Measurements from ENCODE around the gene KCNJ6.
"Not testable (repeated sequence)": the region's sequence is repeated elsewhere in the genome, so short reads cannot be mapped to it uniquely, and the experiment has no call there.

KCNJ6 gene

DNA sequence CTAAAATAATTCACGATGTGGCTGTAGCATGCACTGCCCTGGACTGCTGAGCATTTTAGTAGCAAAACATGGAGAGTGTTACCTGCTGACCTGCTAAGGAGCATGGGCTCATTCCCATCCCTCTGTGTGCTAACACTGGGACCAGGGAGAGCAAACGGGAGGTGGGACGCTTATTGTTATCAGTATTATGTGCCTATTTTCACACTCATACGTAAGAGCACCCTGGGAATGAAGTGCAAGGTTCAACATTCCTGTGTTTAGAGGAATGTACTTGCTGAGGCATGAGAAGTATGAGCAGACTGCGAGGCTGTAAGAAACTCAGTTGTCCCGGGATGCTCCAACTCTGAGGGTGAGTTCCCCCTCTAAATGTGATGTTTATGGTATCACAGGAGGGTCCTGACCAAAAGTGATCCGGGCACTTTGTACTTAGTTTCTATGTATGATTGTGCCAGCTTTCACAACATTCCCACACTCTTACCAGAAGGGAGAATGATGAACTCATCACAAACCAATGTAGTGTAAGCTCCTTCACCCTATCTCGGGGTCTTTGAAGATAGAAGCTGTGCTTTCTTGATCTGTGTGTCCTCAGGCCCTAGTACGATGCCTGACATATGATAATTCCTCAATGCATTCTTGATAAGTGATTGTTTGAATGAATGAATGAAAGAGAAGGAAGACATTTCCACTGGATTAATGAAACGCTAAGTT lies 164.8 kb downstream of the KCNJ6 start:
- FAIRE-seq: no peak
- DNase-seq (ENCODE audit: extremely low spot score, insufficient read length, low read depth): no peak

DNA sequence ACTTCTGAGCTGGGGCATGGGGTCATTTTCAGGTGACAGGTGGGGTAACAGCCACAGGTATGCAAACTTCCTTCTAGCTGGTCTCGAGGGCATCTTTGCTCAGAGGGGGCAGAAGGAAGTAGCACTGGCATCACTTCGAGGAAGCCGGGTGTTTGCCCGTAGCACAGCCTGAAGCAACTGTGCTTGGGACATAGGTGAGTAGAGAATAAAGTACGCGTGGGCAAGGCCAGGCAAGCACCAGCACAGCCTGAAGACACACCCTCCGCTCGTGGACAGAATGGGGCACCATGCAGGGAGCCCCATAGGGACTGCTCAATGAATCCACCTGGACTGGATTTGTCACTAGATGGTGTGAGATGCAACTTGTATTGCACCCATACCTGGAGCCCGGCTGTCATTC lies 167.1 kb downstream of the KCNJ6 start:
- FAIRE-seq: no peak
- DNase-seq (ENCODE audit: extremely low spot score, insufficient read length, low read depth): no peak

DNA sequence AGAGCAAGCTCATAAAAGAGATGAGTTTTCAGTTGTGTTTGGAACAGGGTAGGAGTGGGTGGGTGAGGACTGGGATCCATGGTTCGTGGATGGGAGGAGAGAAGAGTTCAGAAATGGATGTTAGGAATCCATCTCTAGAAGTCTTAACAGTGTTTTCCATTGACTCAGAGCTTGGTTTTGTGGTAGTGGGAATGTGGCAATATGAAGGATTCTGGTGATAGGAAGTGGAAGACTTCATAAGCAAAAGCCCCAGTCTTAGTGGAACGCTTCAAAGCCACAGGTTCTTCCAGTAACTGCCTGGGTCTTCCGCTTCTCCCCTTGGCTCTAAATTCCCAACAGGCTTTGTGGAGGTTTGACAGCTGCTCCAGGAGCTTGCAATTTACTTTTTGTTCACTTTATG lies 167.9 kb downstream of the KCNJ6 start:
- DNase-seq (ENCODE audit: extremely low spot score, insufficient read length, low read depth): no peak
- no peak for FAIRE-seq

DNA sequence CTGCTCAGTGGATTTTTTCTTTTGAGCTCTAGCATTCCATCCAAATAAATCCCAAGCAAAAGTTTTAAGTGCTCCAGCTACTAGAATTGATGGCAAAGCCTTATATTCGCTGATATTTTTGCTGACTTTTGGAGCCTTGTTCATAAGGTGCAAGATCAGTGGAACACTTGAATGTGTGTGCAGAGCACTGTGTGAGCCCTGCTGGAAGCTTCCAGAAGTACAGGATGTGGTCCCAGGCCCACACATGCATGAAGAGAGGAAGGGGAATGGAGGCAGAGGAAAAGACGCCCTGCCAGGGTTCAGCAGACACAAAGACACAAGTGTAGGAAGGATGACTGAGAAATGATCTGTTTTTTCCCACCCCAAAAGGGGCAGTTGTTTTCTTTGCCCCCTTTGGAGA lies 169.4 kb downstream of the KCNJ6 start:
- DNase-seq (ENCODE audit: extremely low spot score, insufficient read length, low read depth) (no peak), FAIRE-seq (no peak)

DNA sequence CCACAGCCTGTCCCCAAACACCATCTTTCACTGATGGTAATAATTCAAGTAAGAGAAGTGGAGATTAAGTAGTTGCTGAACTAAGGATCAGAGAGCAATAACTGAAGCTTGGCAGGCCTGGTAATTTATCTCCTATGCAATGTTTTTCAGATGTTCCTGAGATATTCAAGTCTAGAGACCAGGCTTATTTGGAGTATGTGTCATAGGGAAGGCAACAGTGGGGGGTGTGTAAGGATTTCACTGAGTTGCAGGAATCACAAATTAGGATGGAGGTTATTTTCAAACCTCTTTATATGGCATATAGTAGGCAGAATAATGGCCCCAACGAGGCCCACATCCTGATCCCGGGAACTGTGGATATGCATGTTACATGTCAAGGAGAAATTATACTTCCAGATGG lies 171.7 kb downstream of the KCNJ6 start:
- DNase-seq (ENCODE audit: extremely low spot score, insufficient read length, low read depth): no peak
- FAIRE-seq: no peak

DNA sequence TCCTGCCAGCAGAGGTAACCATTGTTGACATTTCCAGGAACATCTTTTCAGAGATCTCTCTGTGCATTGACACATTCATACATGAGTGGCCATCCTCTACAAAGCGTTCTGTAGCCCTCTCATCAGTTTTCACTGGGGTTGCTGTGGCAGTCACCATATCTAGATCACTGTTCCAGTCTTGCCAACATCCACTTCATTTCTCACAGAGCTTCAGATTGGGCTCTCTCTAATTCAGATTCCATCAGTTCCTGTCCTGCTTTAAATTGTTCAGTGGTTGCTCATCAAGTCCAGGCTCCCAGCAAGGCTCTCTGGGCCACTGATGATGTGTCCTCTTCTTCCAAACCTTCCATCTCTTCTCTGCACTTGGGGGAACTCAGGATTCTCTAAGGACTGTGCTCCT lies 173.7 kb downstream of the KCNJ6 start:
- DNase-seq (ENCODE audit: extremely low spot score, insufficient read length, low read depth): no peak
- FAIRE-seq: peak; percentile 69

DNA sequence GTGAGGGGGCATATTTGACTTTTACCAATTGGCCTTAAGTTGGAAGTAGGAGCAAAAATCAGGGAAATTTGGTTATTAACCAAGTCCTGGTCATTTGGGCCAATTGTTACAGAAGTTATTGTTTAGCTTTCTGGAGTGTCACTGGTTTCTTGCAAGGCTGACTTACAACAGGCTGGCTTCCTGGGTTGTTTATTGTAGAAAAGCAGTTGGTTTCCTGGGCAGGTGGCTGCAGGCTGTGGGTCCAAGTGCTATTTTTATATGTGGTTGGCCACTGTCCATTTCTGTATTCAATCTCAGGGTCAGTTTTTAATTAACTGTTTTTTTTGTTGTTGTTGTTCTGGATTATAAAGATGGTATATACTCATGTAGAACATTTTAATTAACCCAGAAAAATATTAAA lies 174.1 kb downstream of the KCNJ6 start:
- DNase-seq (ENCODE audit: extremely low spot score, insufficient read length, low read depth) (no peak), FAIRE-seq (peak; percentile 61)

DNA sequence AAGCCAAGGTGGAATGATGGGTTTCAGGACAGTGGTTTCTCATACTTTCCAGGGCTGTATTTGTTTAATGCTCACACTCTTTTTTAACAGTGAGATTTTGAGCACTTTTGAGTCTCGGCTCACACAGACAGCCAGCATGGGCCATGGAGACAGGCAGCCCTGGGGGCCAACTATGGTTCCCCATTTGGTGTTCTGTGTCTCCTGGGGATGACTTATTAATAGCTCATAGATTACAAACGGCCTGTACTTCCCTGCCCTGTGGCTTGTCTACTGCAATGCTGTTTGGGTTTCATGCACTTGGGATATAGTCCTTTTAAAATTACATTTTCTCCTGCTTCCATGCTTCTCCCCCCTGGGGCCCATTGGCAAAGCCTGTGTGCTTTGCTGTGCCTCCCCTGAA lies 178.3 kb downstream of the KCNJ6 start:
- DNase-seq (ENCODE audit: extremely low spot score, insufficient read length, low read depth) (no peak), FAIRE-seq (no peak)

DNA sequence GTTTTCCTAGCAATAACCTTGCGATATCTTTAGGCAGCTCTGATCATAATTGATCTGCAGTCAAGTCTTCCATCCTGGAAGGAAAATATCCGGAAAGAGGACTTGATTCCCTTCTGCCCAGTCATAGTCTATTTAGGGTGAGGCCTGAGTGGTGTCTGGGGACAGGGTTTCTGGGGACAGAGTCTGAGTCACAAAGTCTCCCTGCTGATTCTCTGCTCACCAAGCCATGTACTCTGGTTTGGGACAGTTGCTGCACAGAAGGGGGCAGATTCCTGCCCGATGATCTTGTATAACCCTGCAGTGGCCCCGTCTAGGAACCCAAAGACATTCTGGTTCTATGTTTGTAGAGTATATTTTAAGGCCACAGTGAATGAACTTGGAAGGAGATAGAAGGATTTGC lies 178.8 kb downstream of the KCNJ6 start:
- no peak for FAIRE-seq
- no peak for DNase-seq (ENCODE audit: extremely low spot score, insufficient read length, low read depth)

DNA sequence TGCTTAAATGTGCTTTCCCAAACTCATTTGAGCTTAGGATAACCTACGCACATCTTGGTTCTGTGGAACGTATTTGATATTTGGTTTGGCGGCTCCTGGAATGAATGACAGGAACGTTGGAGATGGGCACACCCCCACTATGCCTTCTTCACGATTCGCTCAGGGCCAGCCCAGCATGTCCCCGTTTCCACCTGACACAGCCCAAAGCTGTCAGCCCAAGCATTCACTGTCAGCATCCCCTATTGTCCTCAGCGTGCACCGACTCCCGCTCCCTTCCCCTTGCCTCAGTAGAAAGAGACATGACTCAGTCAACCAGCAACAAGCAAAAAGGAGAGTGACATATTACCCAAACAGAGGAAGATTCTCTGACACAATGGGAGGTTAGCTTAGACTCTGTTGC lies 181.4 kb downstream of the KCNJ6 start:
- FAIRE-seq: no peak
- DNase-seq (ENCODE audit: extremely low spot score, insufficient read length, low read depth): no peak

DNA sequence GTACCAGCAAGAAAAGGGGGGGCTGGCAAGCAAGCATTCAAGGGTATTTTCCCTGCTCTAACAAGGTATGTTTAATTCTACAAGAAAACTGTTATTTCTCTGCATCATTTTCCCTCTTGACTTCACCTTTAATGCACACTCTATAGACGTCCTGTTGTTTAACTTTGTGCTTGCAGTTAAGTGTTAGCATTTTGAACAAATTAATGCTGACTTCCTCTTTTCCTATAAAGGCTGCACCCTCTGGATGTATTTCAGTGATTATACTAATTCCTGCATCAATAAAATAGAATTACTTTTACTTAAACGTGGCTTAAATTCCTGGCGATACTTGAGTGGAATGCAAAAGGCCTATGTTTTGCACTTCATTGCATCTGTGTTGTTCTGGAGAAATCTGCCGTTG lies 183.3 kb downstream of the KCNJ6 start:
- no peak for FAIRE-seq
- no peak for DNase-seq (ENCODE audit: extremely low spot score, insufficient read length, low read depth)

DNA sequence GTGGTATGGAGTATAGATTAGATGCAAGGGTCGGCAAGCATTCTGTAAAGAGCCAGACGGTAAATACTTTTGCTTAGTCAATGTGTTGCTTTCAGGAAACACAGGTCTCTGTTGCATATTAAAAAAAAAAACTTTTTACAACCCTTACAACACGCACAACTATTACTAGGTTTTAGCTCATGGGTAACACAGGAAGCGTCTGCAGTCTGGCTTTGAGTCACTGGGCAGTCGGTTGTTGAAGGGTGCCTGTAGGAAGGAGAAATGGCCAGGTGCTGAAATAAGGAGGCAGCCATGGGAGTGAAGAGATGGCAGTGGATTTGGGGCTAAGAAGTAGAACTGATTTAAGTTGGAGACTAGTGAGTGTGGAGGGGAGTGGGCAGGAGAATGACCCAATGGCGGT lies 192.1 kb downstream of the KCNJ6 start:
- DNase-seq (ENCODE audit: extremely low spot score, insufficient read length, low read depth): no peak
- FAIRE-seq: no peak

DNA sequence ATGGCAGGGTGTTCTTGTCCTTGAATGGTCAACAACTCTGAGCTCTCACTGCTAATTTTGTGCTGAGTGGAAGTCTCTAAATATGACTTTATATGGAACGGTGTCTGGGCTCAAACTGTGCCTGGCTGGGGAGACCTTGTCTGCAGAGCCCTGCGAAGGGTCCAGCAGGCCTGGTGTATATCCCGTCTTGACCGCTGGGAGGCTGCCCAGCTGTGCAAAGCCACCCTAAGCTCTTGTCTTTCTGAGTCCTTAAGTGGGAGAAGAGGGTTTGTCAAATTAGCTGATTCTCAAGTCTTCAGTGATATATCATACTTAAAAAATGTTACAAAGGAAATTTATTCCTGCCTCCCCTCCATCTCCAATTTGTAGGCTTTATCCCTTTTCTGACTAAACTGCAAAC lies 198.7 kb downstream of the KCNJ6 start:
- no peak for DNase-seq (ENCODE audit: extremely low spot score, insufficient read length, low read depth)
- FAIRE-seq: no peak

DNA sequence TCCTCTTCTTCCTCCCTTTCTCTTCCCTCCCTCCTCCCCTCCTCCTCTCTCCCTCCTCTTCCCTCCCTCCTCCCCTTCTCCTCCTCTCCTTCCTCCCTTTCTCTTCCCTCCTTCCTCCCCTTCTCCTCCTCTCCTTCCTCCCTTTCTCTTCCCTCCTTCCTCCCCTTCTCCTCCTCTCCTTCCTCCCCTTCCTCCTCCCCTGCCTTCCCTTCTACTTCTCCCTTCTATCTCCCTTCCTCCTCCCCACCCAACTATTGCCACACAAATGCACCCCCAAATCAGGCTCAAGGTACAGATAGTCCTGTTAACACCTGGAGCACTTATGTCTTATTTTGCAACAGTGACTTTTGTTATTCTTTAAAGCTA lies 203.7 kb downstream of the KCNJ6 start:
- FAIRE-seq; DNase-seq (ENCODE audit: extremely low spot score, insufficient read length, low read depth): not testable (repeated sequence)

DNA sequence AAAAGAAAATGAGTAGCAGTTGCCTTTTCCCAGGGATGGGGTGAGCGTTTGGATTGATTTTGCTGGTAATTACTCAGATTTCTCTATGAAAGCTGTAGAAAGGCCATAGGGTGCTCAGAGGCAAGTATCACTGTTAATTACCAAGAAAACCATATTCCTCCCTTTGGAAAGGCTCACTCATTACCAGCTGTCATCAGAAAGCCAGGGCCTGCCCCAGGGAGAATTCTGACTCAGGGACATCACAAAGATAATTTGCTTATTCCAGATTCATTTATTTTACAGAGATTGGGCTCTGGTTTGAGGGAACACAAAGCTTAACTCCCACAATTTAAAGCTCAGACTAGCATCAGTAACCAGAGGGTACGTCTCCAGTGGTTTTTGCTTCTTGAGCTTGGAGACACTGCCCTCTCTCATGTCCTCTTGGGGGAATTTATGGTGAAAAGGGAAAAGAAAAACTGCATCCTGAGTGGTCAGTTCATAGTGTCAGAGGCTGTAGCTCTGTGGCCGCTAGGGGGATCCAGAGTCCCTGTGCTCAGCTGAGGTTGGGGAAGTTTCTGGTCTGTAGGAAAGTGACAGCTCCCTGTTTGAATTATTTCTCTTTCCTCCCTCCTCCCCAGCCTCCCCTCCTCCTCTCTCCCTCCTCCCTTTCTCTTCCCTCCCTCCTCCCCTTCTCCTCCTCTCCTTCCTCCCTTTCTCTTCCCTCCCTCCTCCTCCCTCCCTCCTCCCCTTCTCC lies 204.3 kb downstream of the KCNJ6 start:
- DNase-seq (ENCODE audit: extremely low spot score, insufficient read length, low read depth) (peak; percentile 42), FAIRE-seq (peak; percentile 89)

DNA sequence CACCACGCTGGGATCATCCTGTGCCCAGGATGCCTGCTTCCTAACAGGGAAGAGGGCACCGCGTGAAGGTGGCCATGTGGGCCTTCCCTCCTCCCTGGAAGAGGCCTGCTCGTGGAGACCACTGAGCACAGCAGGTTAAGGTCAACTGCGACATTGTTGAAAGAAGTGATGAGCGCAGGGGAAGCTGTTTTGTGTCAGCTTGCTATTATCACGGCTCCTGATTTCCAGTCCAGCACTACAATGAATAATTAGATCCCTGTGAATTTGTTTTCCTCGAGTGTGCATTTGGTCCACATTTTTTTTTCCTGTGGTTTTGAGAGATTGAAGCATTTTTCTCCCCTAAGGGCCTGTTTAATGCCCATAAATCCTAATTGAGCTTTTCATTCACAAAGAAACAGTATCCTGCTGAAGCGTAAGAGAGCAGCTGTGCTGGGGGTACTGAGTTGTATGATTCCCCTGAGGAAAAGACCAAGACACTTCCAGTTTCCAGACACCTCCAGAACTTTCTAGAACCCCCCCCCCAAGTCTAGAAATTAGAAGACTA lies 204.9 kb downstream of the KCNJ6 start:
- DNase-seq (ENCODE audit: extremely low spot score, insufficient read length, low read depth) (no peak), FAIRE-seq (no peak)

DNA sequence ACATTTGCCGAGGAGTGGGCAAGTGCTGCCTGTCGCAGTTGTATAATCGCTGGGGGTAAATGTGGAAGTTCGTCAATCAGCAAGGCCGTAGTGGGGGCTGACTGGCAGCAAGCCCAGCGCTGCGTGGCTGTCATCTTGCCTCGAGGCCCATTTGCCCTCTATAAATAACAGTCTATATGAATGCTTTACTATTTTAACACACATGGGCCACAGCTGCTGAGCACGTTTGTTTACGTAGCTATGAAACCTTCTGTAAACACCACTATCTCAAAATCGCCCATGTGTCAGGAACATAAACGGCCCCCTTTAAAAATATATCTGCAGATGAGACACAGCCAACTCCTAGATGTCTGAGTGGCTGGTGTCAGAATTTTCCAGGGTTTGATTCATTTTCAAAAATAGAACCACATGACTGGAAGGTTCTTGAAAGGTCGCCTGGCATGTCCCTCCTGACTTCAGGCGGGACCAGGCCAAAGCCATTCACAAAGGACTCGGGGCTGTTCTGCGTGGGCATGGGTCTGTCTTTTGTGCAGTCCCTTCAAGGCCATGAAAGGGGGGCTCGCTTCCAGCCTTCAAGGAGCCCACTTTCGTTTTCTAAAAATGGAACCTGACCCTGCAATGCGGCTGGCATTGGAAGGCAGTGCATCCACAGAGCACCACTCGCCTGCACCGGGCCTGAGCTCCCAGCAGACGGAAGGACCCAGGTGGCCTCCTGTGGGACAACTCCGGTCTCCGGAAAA lies 205.5 kb downstream of the KCNJ6 start:
- no peak for DNase-seq (ENCODE audit: extremely low spot score, insufficient read length, low read depth)

DNA sequence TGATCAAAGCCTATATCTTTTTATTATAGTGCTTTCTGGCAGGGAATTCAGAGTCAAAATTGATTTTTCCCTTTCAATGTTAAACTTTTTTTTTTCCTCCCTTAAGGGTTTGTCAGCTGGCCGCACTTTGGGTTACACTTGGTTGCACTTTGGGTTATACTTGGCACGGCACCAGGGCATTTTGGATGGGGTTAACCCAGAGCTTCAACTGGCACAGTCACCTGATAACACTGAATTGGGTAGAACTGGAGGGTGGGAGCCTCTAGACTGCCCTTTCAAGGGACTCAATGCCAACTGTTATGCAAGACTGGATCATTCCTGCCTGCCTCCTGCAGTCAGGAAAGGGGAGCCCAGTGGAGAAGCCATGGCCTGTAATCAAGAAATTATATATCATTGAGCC lies 211.5 kb downstream of the KCNJ6 start:
- no peak for FAIRE-seq
- no peak for DNase-seq (ENCODE audit: extremely low spot score, insufficient read length, low read depth)

More for the DNA sequence above, 205.5 kb downstream of the KCNJ6 start:
- no peak for FAIRE-seq

DNA sequence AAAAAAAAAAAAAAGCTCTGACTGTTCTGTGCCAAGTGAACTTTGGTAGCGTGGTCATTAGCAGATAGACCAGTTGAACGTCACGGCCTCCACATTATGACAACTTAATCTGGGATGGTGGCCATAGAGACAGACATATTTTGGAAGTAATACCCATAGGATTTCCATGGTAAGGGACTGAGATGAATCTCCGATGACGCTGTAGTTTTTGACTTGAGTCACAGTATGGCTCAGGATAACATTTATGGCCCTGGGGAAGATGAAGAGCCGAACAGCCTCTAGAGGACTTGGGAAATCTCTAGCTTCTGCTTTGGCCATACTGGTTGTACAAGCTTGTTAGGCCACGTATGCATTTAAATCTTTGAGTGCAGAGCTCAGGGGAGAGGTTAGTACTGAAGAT lies 214.0 kb downstream of the KCNJ6 start:
- FAIRE-seq (no peak), DNase-seq (ENCODE audit: extremely low spot score, insufficient read length, low read depth) (no peak)

DNA sequence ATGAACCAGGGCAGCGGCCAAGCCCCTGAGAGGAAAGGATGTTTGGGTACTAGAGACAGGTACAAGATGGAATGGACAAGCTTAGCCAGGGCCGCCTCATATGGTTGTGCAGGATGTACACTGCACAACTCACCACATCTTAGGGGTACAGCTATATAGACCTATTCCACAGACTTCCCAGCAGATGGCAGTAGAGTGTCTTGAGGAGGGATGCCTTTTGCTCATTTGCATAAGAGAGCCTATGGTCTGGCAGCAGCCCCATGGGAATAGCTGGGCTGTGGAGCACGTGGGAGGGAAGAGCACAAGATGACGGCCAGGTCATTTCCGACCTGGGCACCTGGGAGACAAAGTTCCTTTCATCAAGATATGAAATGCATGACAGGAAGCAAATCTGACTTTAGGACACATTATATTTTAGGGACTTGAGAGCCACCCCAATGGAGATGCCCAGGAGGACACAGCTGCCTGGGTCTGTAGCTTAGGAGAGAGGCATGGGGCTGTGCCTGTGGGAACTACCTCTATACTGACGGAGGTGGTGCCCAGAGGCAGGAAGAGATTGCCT lies 215.5 kb downstream of the KCNJ6 start:
- DNase-seq (ENCODE audit: extremely low spot score, insufficient read length, low read depth): peak; percentile 77
- peak; percentile 96 for FAIRE-seq
